ENCODE data around the gene RAB11FIP3. TPM values are rescaled to one million over a fixed set of nuclear protein-coding genes. Genes with fewer than 3 reads are reported as not detected.

The RAB11FIP3 gene
- total and polyA plus RNA-seq, 10 donors, result 12.3 to 52.7 (median 35.5) TPM

- Histone ChIP-seq H3K4me3 (peak within 1 kb of the TSS in 2 of 8 donors; percentile 10 to 54), H3K4me1 (peaks cover 0 to 27% (median 11%) of the 10 kb centered on the region in 6 donors), H3K36me3 (no peaks in the 10 kb centered on the region), H3K27ac (no peak within 1 kb of the TSS), H3K27me3 (replicated peaks in 1 of 7) (peaks cover 10 to 56% (median 37%) of the 10 kb centered on the region in 7 donors), H3K9me3 (no peaks in the 10 kb centered on the region)
- TF ChIP-seq POLR2AphosphoS5 (IDR thresholded peaks at IDR 0.05) (no peak), CTCF (IDR thresholded peaks at IDR 0.05 in 8 of 11, conservative IDR thresholded peaks at IDR 0.05 in 3 of 11) (no peak), POLR2A (IDR thresholded peaks at IDR 0.05) (no peak)
- 2 to 11% (median 3%) methylated on average over 15 to 84 of the region's 84 CpGs; no CpG with 5 or more reads in 1 of the 5 donors for WGBS, 5 donors
- intact Hi-C loops (cut with DNase I; ENCODE audit: low total_unique reads), result no loop called here
- DNase-seq, result no peak
Measured at GRCh38 chr16:560204-560700, 134.8 kb downstream of the RAB11FIP3 start, which contains the start of gene PRR35. Gene PRR35, plus strand, starts transcription at chr16:560394. Its CDS starts 2,901 bp downstream, at chr16:563295.

GRCh38 chr16:560701-561412, 135.4 kb downstream of the RAB11FIP3 start:
- Histone ChIP-seq H3K4me1 (peaks cover 2 to 33% (median 14%) of the 10 kb centered on the region in 6 donors), H3K27ac (no peak overlapping the region), H3K36me3 (no peaks in the 10 kb centered on the region), H3K4me3 (peak overlapping the region in 1 of 8 donors; percentile 54), H3K27me3 (replicated peaks in 1 of 7) (peaks cover 10 to 56% (median 37%) of the 10 kb centered on the region in 7 donors), H3K9me3 (no peaks in the 10 kb centered on the region)
- no peak for TF ChIP-seq CTCF (IDR thresholded peaks at IDR 0.05 in 8 of 11, conservative IDR thresholded peaks at IDR 0.05 in 3 of 11)
- no peak for TF ChIP-seq POLR2AphosphoS5 (IDR thresholded peaks at IDR 0.05)
- TF ChIP-seq POLR2A (IDR thresholded peaks at IDR 0.05), result no peak
- intact Hi-C loops (cut with DNase I; ENCODE audit: low total_unique reads), result no loop called here
- 26 to 73% (median 28%) methylated on average over 6 to 54 of the region's 54 CpGs for WGBS, 5 donors
- DNase-seq, result no peak

- Histone ChIP-seq H3K9me3 (no peaks in the 10 kb centered on the region), H3K27ac (no peak overlapping the region), H3K36me3 (no peaks in the 10 kb centered on the region), H3K27me3 (replicated peaks in 1 of 7) (peaks cover 10 to 56% (median 37%) of the 10 kb centered on the region in 7 donors), H3K4me1 (peaks cover 8 to 38% (median 20%) of the 10 kb centered on the region in 6 donors), H3K4me3 (no peak overlapping the region)
- 56 to 80% (median 78%) methylated on average over 3 to 15 of the region's 15 CpGs for WGBS, 5 donors
- no peak for TF ChIP-seq POLR2A (IDR thresholded peaks at IDR 0.05)
- no peak for TF ChIP-seq CTCF (IDR thresholded peaks at IDR 0.05 in 8 of 11, conservative IDR thresholded peaks at IDR 0.05 in 3 of 11)
- no peak for TF ChIP-seq POLR2AphosphoS5 (IDR thresholded peaks at IDR 0.05)
- intact Hi-C loops (cut with DNase I; ENCODE audit: low total_unique reads), result no loop called here
- DNase-seq, result no peak
Measured at GRCh38 chr16:561413-561794, 136.0 kb downstream of the RAB11FIP3 start.

All from spleen (tissue), 11 donors.